Left lung (tissue), 14 donors: ENCODE results near the gene AKAP8. TPM values are rescaled to one million over a fixed set of nuclear protein-coding genes. Genes with fewer than 3 reads are reported as not detected.
A peak's percentile ranks its signal among the peaks of the same experiment; 100 is the strongest.

Source experiments
- ATAC-seq: fragments of 200-7000 bp; cut with Tn5 transposase; one replicate; pipeline ENCODE4 v1.9.1; 2020; ENCODE audit warnings: moderate library complexity
- DNase-seq, 4 donors: peaks; one replicate each; pipeline ENCODE4 v3.0.0-alpha.2; 2013 to 2020
- H3K27ac ChIP-seq, 2 donors: fragments of 200-600 bp; sonication (generic) in 1 of 2; one replicate each; pipeline versions ENCODE4 v1.5.0 to v1.8.0; 2020 to 2021
- H3K27me3 ChIP-seq, 2 donors: fragments of 200-600 bp; sonication (generic) in 1 of 2; one replicate each; pipeline versions ENCODE4 v1.5.0 to v1.8.0; 2020 to 2021
- H3K36me3 ChIP-seq, 2 donors: fragments of 200-600 bp; sonication (generic) in 1 of 2; one replicate each; pipeline versions ENCODE4 v1.5.0 to v1.8.0; 2020 to 2021
- H3K4me1 ChIP-seq, 2 donors: fragments of 200-600 bp; one replicate each; pipeline ENCODE4 v1.8.0; 2021
- H3K4me3 ChIP-seq, 2 donors: fragments of 200-600 bp; sonication (generic) in 1 of 2; one replicate each; pipeline versions ENCODE4 v1.5.0 to v1.8.0; 2020 to 2021; ENCODE audit warnings: mild to moderate bottlenecking in 1 of 2
- H3K9me3 ChIP-seq, 2 donors: fragments of 200-600 bp; sonication (generic) in 1 of 2; one replicate each; pipeline versions ENCODE4 v1.5.0 to v1.8.0; 2020 to 2021
- CTCF ChIP-seq, 2 donors: fragments of 200-600 bp; sonication (generic) in 1 of 2; IDR thresholded peaks; one replicate each; pipeline versions ENCODE4 v1.5.0 to v1.8.0; 2021; ENCODE audit warnings: antibody characterized with exemption in 2 of 2
- intact Hi-C, 2 donors: fragments of 100-400 bp; cut with DNase I; formaldehyde crosslinking; loops; one replicate each; pipeline versions ENCODE4 v1.11.2 to v1.14.2; 2022
- long read RNA-seq, 12 donors: library from polyadenylated mRNA in 2 of 12; unstranded in 2 of 12; transcript quantifications; one replicate each; pipeline ENCODE4 v2.0.0 and lab custom pipeline, GENCODE V29; 2019 to 2026
- polyA plus RNA-seq, 6 donors: library from polyadenylated mRNA; unstranded; fragments of 120-200 nt; gene quantifications; one replicate each; pipeline ENCODE4 v1.2.1, GENCODE V29; 2013; ENCODE audit not compliant: insufficient read length in 6 of 6
- total RNA-seq, 2 donors: library from RNA; stranded (reverse); fragmentation: NEBNext Ultra II Directional; extraction: Animal tissue kit (Norgen Biotek cat#: 25700); gene quantifications; one replicate each; pipeline ENCODE4 v1.2.1, GENCODE V29; 2021
- donor health status: DM: no; HTN: yes; CAD: no.
- donor health status: DM: no; HTN: no; CAD: no.

The AKAP8 gene
- total RNA-seq (10 to 100 TPM; 19.5 to 36.8 TPM), polyA plus RNA-seq (10 to 100 TPM; 27.2 to 35.1 (median 31.4) TPM)
- long read RNA-seq, donor 1, partial matches to known transcripts, result 0 of 2 reads
- long read RNA-seq, donor 1, other reads (novel, unspliced or antisense), result 0 of 2 reads
- long read RNA-seq, donor 2, partial matches to known transcripts, result 0 of 2 reads
- long read RNA-seq, donor 2, other reads (novel, unspliced or antisense), result 0 of 2 reads
- long read RNA-seq, donor 3, partial matches to known transcripts, result 0 of 2 reads
- long read RNA-seq, donor 3, other reads (novel, unspliced or antisense), result 0 of 2 reads
- long read RNA-seq, donor 4, partial matches to known transcripts, result 4 of 5 reads
- long read RNA-seq, donor 4, other reads (novel, unspliced or antisense), result 1 of 5 reads
- long read RNA-seq, donor 5, partial matches to known transcripts, result 15 of 16 reads
- long read RNA-seq, donor 5, other reads (novel, unspliced or antisense), result 0 of 16 reads
- long read RNA-seq, donor 6, partial matches to known transcripts, result 0 of 1 reads
- long read RNA-seq, donor 6, other reads (novel, unspliced or antisense), result 0 of 1 reads
- long read RNA-seq, donor 7, partial matches to known transcripts, result 0 of 1 reads
- long read RNA-seq, donor 7, other reads (novel, unspliced or antisense), result 0 of 1 reads
- long read RNA-seq, donor 8, partial matches to known transcripts, result 0 of 2 reads
- long read RNA-seq, donor 8, other reads (novel, unspliced or antisense), result 0 of 2 reads
- long read RNA-seq, donor 9, result 0 reads
- long read RNA-seq, donor 10, partial matches to known transcripts, result 2 of 5 reads
- long read RNA-seq, donor 10, other reads (novel, unspliced or antisense), result 0 of 5 reads
- long read RNA-seq, donor 11, result 0 reads
- long read RNA-seq, donor 12, partial matches to known transcripts, result 0 of 3 reads
- long read RNA-seq, donor 12, other reads (novel, unspliced or antisense), result 0 of 3 reads

GRCh38 chr19:15379083-15379998, at the start of gene AKAP8:
TSS of gene AKAP8 (minus strand) at chr19:15379787. CDS start at chr19:15379731, 56 bp downstream.
- Histone ChIP-seq H3K27me3 (no peaks in the 10 kb centered on the region), H3K4me1 (peaks cover 3 to 41% of the 10 kb centered on the region in 2 donors), H3K4me3 (peak within 1 kb of the TSS; percentile 75 to 99), H3K9me3 (no peaks in the 10 kb centered on the region), H3K27ac (peak within 1 kb of the TSS; percentile 96 to 97), H3K36me3 (peaks cover 0 to 9% of the 10 kb centered on the region in 2 donors)
- peak in 1 of 2 donors; percentile 11 for TF ChIP-seq CTCF (IDR thresholded peaks at IDR 0.05)
- DNase-seq (peak; percentile 98 to 99 (median 99)), ATAC-seq (peak; percentile 94)
- intact Hi-C loops, result no loop called here

GRCh38 chr19:15427991-15428471, 48.4 kb upstream of the AKAP8 start:
- DNase-seq, result no peak
- H3K36me3 ChIP-seq, result peaks cover 0 to 65% of the 10 kb centered on the region in 2 donors
- intact Hi-C loops, result no loop called here

GRCh38 chr19:15427350-15427700, 47.7 kb upstream of the AKAP8 start:
- Histone ChIP-seq H3K9me3 (peaks cover 0 to 3% of the 10 kb centered on the region in 2 donors), H3K4me1 (peaks cover 12 to 31% of the 10 kb centered on the region in 2 donors), H3K4me3 (no peak overlapping the region), H3K27ac (no peak overlapping the region), H3K36me3 (peaks cover 0 to 72% of the 10 kb centered on the region in 2 donors), H3K27me3 (no peaks in the 10 kb centered on the region)
- TF ChIP-seq CTCF (IDR thresholded peaks at IDR 0.05), result no peak
- intact Hi-C loops, result no loop called here
- no peak for ATAC-seq
- no peak for DNase-seq

More at GRCh38 chr19:15427991-15428471, 48.4 kb upstream of the AKAP8 start:
- no peak for TF ChIP-seq CTCF (IDR thresholded peaks at IDR 0.05)
- H3K9me3 ChIP-seq, result peaks cover 0 to 3% of the 10 kb centered on the region in 2 donors
- peaks cover 12 to 29% of the 10 kb centered on the region in 2 donors for H3K4me1 ChIP-seq
- no peak overlapping the region for H3K4me3 ChIP-seq
- no peak for ATAC-seq
- no peaks in the 10 kb centered on the region for H3K27me3 ChIP-seq
- H3K27ac ChIP-seq, result no peak overlapping the region

- H3K9me3 ChIP-seq, result peaks cover 0 to 3% of the 10 kb centered on the region in 2 donors
- peaks cover 10 to 34% of the 10 kb centered on the region in 2 donors for H3K4me1 ChIP-seq
- no peak overlapping the region for H3K27ac ChIP-seq
- intact Hi-C loops, result no loop called here
- no peak for DNase-seq
- H3K36me3 ChIP-seq, result peaks cover 0 to 78% of the 10 kb centered on the region in 2 donors
- no peak for TF ChIP-seq CTCF (IDR thresholded peaks at IDR 0.05)
- no peaks in the 10 kb centered on the region for H3K27me3 ChIP-seq
- H3K4me3 ChIP-seq, result no peak overlapping the region
- no peak for ATAC-seq
Measured at GRCh38 chr19:15426485-15427349, 47.1 kb upstream of the AKAP8 start.
